ENCODE results near the gene TSPAN11. TPM values are rescaled to one million over a fixed set of nuclear protein-coding genes. Genes with fewer than 3 reads are reported as not detected.

Gene TSPAN11
- total RNA-seq, 1 experiment from 2014 or later, result not detected

GRCh38 chr12:31002361-31002725, 75.8 kb downstream of the TSPAN11 start:
- H3K9me3 ChIP-seq, result no peaks in the 10 kb centered on the region
- CTCF ChIA-PET, result no interaction called here
- TF ChIP-seq, protein P1, sequence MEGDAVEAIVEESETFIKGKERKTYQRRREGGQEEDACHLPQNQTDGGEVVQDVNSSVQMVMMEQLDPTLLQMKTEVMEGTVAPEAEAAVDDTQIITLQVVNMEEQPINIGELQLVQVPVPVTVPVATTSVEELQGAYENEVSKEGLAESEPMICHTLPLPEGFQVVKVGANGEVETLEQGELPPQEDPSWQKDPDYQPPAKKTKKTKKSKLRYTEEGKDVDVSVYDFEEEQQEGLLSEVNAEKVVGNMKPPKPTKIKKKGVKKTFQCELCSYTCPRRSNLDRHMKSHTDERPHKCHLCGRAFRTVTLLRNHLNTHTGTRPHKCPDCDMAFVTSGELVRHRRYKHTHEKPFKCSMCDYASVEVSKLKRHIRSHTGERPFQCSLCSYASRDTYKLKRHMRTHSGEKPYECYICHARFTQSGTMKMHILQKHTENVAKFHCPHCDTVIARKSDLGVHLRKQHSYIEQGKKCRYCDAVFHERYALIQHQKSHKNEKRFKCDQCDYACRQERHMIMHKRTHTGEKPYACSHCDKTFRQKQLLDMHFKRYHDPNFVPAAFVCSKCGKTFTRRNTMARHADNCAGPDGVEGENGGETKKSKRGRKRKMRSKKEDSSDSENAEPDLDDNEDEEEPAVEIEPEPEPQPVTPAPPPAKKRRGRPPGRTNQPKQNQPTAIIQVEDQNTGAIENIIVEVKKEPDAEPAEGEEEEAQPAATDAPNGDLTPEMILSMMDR (IDR thresholded peaks at IDR 0.05; ENCODE audit: insufficient read depth in 1 of 2, low read depth in 1 of 2, low read length in 1 of 2, severe bottlenecking in 1 of 2, unreplicated experiment in 1 of 2), result no peak
- H3K36me3 ChIP-seq (ENCODE audit: control insufficient read depth, insufficient read depth, low read length), result no peaks in the 10 kb centered on the region
- no peaks in the 10 kb centered on the region for H3K9me3 Mint-ChIP-seq (ENCODE audit: unreplicated experiment)
- H3K27ac Mint-ChIP-seq (ENCODE audit: unreplicated experiment), result no peak overlapping the region
- no peak overlapping the region for H3K4me3 ChIP-seq (ENCODE audit: low read depth, low read length)
- no peak for DNase-seq
- no peaks in the 10 kb centered on the region; the same call in 1 of the 2 replicates for H3K27me3 ChIP-seq (replicated peaks; ENCODE audit: control insufficient read depth, insufficient read depth, low read length)
- POLR2A ChIA-PET, result no interaction called here
- H3K27me3 Mint-ChIP-seq (ENCODE audit: insufficient read depth, unreplicated experiment), result peaks cover 10% of the 10 kb centered on the region
- no peak overlapping the region for H3K4me3 Mint-ChIP-seq (ENCODE audit: unreplicated experiment)
- no TSS peak for BruUV-seq (replicated peaks)
- no peaks in the 10 kb centered on the region for H3K36me3 Mint-ChIP-seq (ENCODE audit: insufficient read depth, unreplicated experiment)
- H3K4me1 Mint-ChIP-seq (ENCODE audit: low read depth, unreplicated experiment), result no peaks in the 10 kb centered on the region
- intact Hi-C loops (cut with micrococcal nuclease; ENCODE audit: unreplicated experiment), result no loop called here
- peaks cover 5% of the 10 kb centered on the region; the same call in 1 of the 2 replicates for H3K4me1 ChIP-seq

DNA sequence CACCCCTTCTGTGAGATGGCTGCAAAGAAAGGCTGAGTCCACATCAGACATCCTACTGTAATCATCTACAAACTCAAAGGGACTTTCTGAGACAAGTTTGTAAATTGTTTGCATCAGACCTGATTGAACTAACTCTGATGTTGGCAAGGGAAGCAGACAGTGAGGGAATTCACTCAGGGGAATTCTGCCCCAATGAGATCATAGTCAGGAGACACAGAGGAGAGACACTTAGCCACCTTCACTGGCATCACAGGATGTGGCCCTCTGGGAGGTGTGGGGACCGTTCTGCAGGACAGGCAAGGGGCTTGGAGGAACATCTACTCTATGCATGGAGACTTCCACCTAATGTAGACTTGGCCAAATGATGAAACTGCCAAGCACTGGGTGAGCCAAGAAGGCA, 76.5 kb downstream of the TSPAN11 start:
- H3K4me3 ChIP-seq (ENCODE audit: low read depth, low read length), result no peak overlapping the region
- H3K4me1 ChIP-seq, result peaks cover 5% of the 10 kb centered on the region; the same call in 1 of the 2 replicates
- CTCF ChIA-PET, result no interaction called here
- no peak overlapping the region for H3K4me3 Mint-ChIP-seq (ENCODE audit: unreplicated experiment)
- H3K9me3 Mint-ChIP-seq (ENCODE audit: unreplicated experiment), result no peaks in the 10 kb centered on the region
- POLR2A ChIA-PET, result no interaction called here
- no peaks in the 10 kb centered on the region for H3K36me3 Mint-ChIP-seq (ENCODE audit: insufficient read depth, unreplicated experiment)
- no peaks in the 10 kb centered on the region for H3K27me3 ChIP-seq (replicated peaks; ENCODE audit: control insufficient read depth, insufficient read depth, low read length)
- DNase-seq, result no peak
- H3K27me3 Mint-ChIP-seq (ENCODE audit: insufficient read depth, unreplicated experiment), result peaks cover 10% of the 10 kb centered on the region
- no TSS peak for BruUV-seq (replicated peaks)
- no peaks in the 10 kb centered on the region for H3K9me3 ChIP-seq
- no peaks in the 10 kb centered on the region for H3K36me3 ChIP-seq (ENCODE audit: control insufficient read depth, insufficient read depth, low read length)
- no peaks in the 10 kb centered on the region for H3K4me1 Mint-ChIP-seq (ENCODE audit: low read depth, unreplicated experiment)
- intact Hi-C loops (cut with micrococcal nuclease; ENCODE audit: unreplicated experiment), result no loop called here
- H3K27ac Mint-ChIP-seq (ENCODE audit: unreplicated experiment), result no peak overlapping the region
- TF ChIP-seq, protein P1 (IDR thresholded peaks at IDR 0.05; ENCODE audit: insufficient read depth in 1 of 2, low read depth in 1 of 2, low read length in 1 of 2, severe bottlenecking in 1 of 2, unreplicated experiment in 1 of 2), result no peak

- Mint-ChIP-seq H3K4me3 (ENCODE audit: unreplicated experiment) (no peak overlapping the region), H3K36me3 (ENCODE audit: insufficient read depth, unreplicated experiment) (no peaks in the 10 kb centered on the region), H3K27me3 (ENCODE audit: insufficient read depth, unreplicated experiment) (peaks cover 10% of the 10 kb centered on the region), H3K27ac (ENCODE audit: unreplicated experiment) (no peak overlapping the region), H3K9me3 (ENCODE audit: unreplicated experiment) (no peaks in the 10 kb centered on the region), H3K4me1 (ENCODE audit: low read depth, unreplicated experiment) (no peaks in the 10 kb centered on the region)
- peaks cover 5% of the 10 kb centered on the region; the same call in 1 of the 2 replicates for H3K4me1 ChIP-seq
- no peaks in the 10 kb centered on the region for H3K9me3 ChIP-seq
- ChIA-PET POLR2A (no interaction called here), CTCF (interaction anchor here (1.3 kb wide), 1 partner anchor 18 kb away, joined by 3 read pairs; no protein-coding TSS in a partner anchor)
- no peak for DNase-seq
- no peak overlapping the region for H3K4me3 ChIP-seq (ENCODE audit: low read depth, low read length)
- TF ChIP-seq, protein P1 (IDR thresholded peaks at IDR 0.05; ENCODE audit: insufficient read depth in 1 of 2, low read depth in 1 of 2, low read length in 1 of 2, severe bottlenecking in 1 of 2, unreplicated experiment in 1 of 2), result no peak
- no peaks in the 10 kb centered on the region for H3K36me3 ChIP-seq (ENCODE audit: control insufficient read depth, insufficient read depth, low read length)
- intact Hi-C loops (cut with micrococcal nuclease; ENCODE audit: unreplicated experiment), result no loop called here
- no TSS peak for BruUV-seq (replicated peaks)
- H3K27me3 ChIP-seq (replicated peaks; ENCODE audit: control insufficient read depth, insufficient read depth, low read length), result no peaks in the 10 kb centered on the region
Measured at GRCh38 chr12:31003861-31004640, 77.5 kb downstream of the TSPAN11 start.
